ENCODE data around the gene SIGLEC9.

DNA sequence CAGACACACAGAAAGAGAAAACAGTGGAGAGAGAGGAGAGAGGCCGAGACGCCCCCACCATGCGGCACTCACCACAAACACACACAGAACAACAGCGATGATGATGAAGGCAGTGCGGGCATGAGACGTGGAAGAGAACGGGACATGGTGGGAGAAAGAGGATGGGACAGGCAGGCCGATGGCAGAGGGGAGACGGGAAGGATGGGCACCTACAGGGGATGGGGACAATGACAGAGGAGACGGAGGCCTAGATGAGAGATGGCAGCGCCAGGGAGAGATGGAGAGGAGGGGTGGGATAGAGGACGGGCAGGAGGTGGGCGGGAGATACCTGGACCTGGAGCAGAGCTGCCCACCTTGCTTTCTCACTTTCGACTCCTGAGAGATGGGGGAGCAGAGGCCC, 40.9 kb upstream of the SIGLEC9 start:
- TF ChIP-seq, protein P1, sequence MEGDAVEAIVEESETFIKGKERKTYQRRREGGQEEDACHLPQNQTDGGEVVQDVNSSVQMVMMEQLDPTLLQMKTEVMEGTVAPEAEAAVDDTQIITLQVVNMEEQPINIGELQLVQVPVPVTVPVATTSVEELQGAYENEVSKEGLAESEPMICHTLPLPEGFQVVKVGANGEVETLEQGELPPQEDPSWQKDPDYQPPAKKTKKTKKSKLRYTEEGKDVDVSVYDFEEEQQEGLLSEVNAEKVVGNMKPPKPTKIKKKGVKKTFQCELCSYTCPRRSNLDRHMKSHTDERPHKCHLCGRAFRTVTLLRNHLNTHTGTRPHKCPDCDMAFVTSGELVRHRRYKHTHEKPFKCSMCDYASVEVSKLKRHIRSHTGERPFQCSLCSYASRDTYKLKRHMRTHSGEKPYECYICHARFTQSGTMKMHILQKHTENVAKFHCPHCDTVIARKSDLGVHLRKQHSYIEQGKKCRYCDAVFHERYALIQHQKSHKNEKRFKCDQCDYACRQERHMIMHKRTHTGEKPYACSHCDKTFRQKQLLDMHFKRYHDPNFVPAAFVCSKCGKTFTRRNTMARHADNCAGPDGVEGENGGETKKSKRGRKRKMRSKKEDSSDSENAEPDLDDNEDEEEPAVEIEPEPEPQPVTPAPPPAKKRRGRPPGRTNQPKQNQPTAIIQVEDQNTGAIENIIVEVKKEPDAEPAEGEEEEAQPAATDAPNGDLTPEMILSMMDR (IDR thresholded peaks at IDR 0.05 in 2 of 3, conservative IDR thresholded peaks at IDR 0.05 in 1 of 3; ENCODE audit: borderline replicate concordance in 1 of 3, insufficient read depth in 1 of 3, low read depth in 2 of 3, low read length in 2 of 3) = no peak
- TF ChIP-seq ZNF274 (IDR thresholded peaks at IDR 0.05; ENCODE audit: low read depth, low read length) = no peak
- TF ChIP-seq POLR2A (IDR thresholded peaks at IDR 0.05; ENCODE audit: borderline replicate concordance, extremely low read depth, insufficient read depth, insufficient read length) = no peak
- no peak for TF ChIP-seq ZFX (IDR thresholded peaks at IDR 0.05)
- TF ChIP-seq, protein P2, sequence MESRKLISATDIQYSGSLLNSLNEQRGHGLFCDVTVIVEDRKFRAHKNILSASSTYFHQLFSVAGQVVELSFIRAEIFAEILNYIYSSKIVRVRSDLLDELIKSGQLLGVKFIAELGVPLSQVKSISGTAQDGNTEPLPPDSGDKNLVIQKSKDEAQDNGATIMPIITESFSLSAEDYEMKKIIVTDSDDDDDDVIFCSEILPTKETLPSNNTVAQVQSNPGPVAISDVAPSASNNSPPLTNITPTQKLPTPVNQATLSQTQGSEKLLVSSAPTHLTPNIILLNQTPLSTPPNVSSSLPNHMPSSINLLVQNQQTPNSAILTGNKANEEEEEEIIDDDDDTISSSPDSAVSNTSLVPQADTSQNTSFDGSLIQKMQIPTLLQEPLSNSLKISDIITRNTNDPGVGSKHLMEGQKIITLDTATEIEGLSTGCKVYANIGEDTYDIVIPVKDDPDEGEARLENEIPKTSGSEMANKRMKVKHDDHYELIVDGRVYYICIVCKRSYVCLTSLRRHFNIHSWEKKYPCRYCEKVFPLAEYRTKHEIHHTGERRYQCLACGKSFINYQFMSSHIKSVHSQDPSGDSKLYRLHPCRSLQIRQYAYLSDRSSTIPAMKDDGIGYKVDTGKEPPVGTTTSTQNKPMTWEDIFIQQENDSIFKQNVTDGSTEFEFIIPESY (IDR thresholded peaks at IDR 0.05; ENCODE audit: extremely low read depth, insufficient replicate concordance, low read length) = no peak
- no peak for TF ChIP-seq REST (IDR thresholded peaks at IDR 0.05; ENCODE audit: low read depth)
- TF ChIP-seq POLR2AphosphoS5 (IDR thresholded peaks at IDR 0.05; ENCODE audit: low read depth, low read length) = no peak
- no peak for TF ChIP-seq YY1 (IDR thresholded peaks at IDR 0.05; ENCODE audit: extremely low read depth, insufficient replicate concordance, low read depth, low read length)
- no peak for TF ChIP-seq EZH2 (IDR thresholded peaks at IDR 0.05)

All from HCT116 (cell line).